Liver (tissue), 9 donors: ENCODE results near the gene TNFAIP8L2. TPM values are rescaled to one million over a fixed set of nuclear protein-coding genes. Genes with fewer than 3 reads are reported as not detected.
A peak's percentile ranks its signal among the peaks of the same experiment; 100 is the strongest.

Experiments
- DNase-seq: peaks from one replicate; pipeline ENCODE4 v3.0.0-alpha.2; 2017; ENCODE audit warnings: low spot score
- H3K27ac ChIP-seq, 2 donors: one replicate each; pipeline ENCODE4 v1.7.0; 2013; ENCODE audit warnings: inconsistent platforms in 2 of 2, low read length in 2 of 2, control low read depth in 1 of 2, low read depth in 1 of 2, mild to moderate bottlenecking in 1 of 2
- H3K27me3 ChIP-seq, 4 donors: one replicate each; pipeline versions ENCODE4 v1.6.1 to v1.7.0; 2013; ENCODE audit warnings: low read length in 3 of 4, inconsistent platforms in 1 of 4, mild to moderate bottlenecking in 1 of 4, moderate library complexity in 1 of 4; ENCODE audit not compliant: control insufficient read depth in 4 of 4, insufficient read depth in 4 of 4
- H3K36me3 ChIP-seq, 4 donors: one replicate each; pipeline versions ENCODE4 v1.6.1 to v1.7.0; 2013; ENCODE audit warnings: low read length in 3 of 4, mild to moderate bottlenecking in 3 of 4, low read depth in 1 of 4, moderate library complexity in 1 of 4; ENCODE audit not compliant: control insufficient read depth in 4 of 4, insufficient read depth in 3 of 4
- H3K4me1 ChIP-seq, 4 donors: one replicate each; pipeline versions ENCODE4 v1.6.1 to v1.7.0; 2013; ENCODE audit warnings: low read length in 3 of 4, mild to moderate bottlenecking in 3 of 4, moderate library complexity in 1 of 4; ENCODE audit not compliant: control insufficient read depth in 4 of 4, insufficient read depth in 4 of 4
- H3K4me3 ChIP-seq, 3 donors: one replicate each; pipeline versions ENCODE4 v1.6.1 to v1.7.0; 2013; ENCODE audit warnings: low read length in 3 of 3, control low read depth in 1 of 3, low read depth in 1 of 3, mild to moderate bottlenecking in 1 of 3
- H3K9ac ChIP-seq, 2 donors: one replicate each; pipeline ENCODE4 v1.7.0; 2013; ENCODE audit warnings: low read length in 2 of 2, mild to moderate bottlenecking in 2 of 2, moderate library complexity in 2 of 2, control low read depth in 1 of 2, low read depth in 1 of 2
- H3K9me3 ChIP-seq, 4 donors: one replicate each; pipeline versions ENCODE4 v1.6.1 to v1.7.0; 2013; ENCODE audit warnings: low read length in 3 of 4; ENCODE audit not compliant: control insufficient read depth in 4 of 4
- EGR1 ChIP-seq, 2 donors: IDR thresholded peaks; 2 replicates each; pipeline ENCODE4 v1.6.1; 2016 to 2018; ENCODE audit warnings: antibody characterized with exemption in 2 of 2, low read depth in 2 of 2
- FOXA1 ChIP-seq: IDR thresholded peaks from 2 replicates; pipeline ENCODE4 v1.6.1; 2016; ENCODE audit warnings: antibody characterized with exemption
- FOXA2 ChIP-seq: IDR thresholded peaks from 2 replicates; pipeline ENCODE4 v1.6.1; 2016; ENCODE audit warnings: antibody characterized with exemption
- GABPA ChIP-seq, 2 donors: IDR thresholded peaks in 1 of 2; conservative IDR thresholded peaks in 1 of 2; 2 replicates each; pipeline ENCODE4 v1.6.1; 2016; ENCODE audit warnings: antibody characterized with exemption in 2 of 2, mild to moderate bottlenecking in 1 of 2, moderate library complexity in 1 of 2
- HNF4A ChIP-seq, 2 donors: conservative IDR thresholded peaks; 2 replicates each; pipeline ENCODE4 v1.6.1; 2016; ENCODE audit warnings: antibody characterized with exemption in 2 of 2, mild to moderate bottlenecking in 2 of 2
- HNF4G ChIP-seq: IDR thresholded peaks from 2 replicates; pipeline ENCODE4 v1.6.1; 2016; ENCODE audit warnings: antibody characterized with exemption
- JUND ChIP-seq, 2 donors: IDR thresholded peaks; 2 replicates each; pipeline ENCODE4 v1.6.1; 2016; ENCODE audit warnings: antibody characterized with exemption in 2 of 2
- NR2F2 ChIP-seq: IDR thresholded peaks from 2 replicates; pipeline ENCODE4 v1.6.1; 2016; ENCODE audit warnings: antibody characterized with exemption
- RAD21 ChIP-seq, 2 donors: IDR thresholded peaks; 2 replicates each; pipeline ENCODE4 v1.6.1; 2016; ENCODE audit warnings: antibody characterized with exemption in 2 of 2, mild to moderate bottlenecking in 2 of 2
- SP1 ChIP-seq: IDR thresholded peaks from 2 replicates; pipeline ENCODE4 v1.6.1; 2018; ENCODE audit warnings: antibody characterized with exemption, mild to moderate bottlenecking
- TAF1 ChIP-seq: conservative IDR thresholded peaks from 2 replicates; pipeline ENCODE4 v1.6.1; 2016; ENCODE audit warnings: antibody characterized with exemption, mild to moderate bottlenecking
- YY1 ChIP-seq: IDR thresholded peaks from 2 replicates; pipeline ENCODE4 v1.6.1; 2016; ENCODE audit warnings: antibody characterized with exemption, mild to moderate bottlenecking
- WGBS: extraction: QIAGEN DNeasy Blood & Tissue Kit; methylation state at CpG from one replicate; pipeline ENCODE4 v1.1.7; 2013; 5-methylcytosine and 5-hydroxymethylcytosine counted together
- polyA plus RNA-seq, 2 donors: library from polyadenylated mRNA; stranded (reverse) in 1 of 2; unstranded in 1 of 2; fragments of 200-250 nt in 1 of 2; fragments of >200 nt in 1 of 2; fragmentation: Nextera tagmentation in 1 of 2; extraction: Ambion mirVana in 1 of 2; gene quantifications; one replicate each; pipeline versions ENCODE4 v1.2.1 to v1.2.3, GENCODE V29; 2013 to 2015
- total RNA-seq, 2 donors: library from RNA; depleted of rRNA; stranded (reverse); fragments of >200 nt; gene quantifications; one replicate each; pipeline ENCODE4 v1.2.3, GENCODE V29; 2014
- TF ChIP-seq, protein P1 (sequence below): IDR thresholded peaks from 2 replicates; pipeline ENCODE4 v1.6.1; 2016; ENCODE audit warnings: antibody characterized with exemption, mild to moderate bottlenecking
- TF ChIP-seq, protein P2 (sequence below): IDR thresholded peaks from 2 replicates; pipeline ENCODE4 v1.6.1; 2016; ENCODE audit warnings: antibody characterized with exemption
- TF ChIP-seq, protein P3 (sequence below): fragments of 150-350 bp; IDR thresholded peaks from 2 replicates; pipeline ENCODE4 v1.5.1; 2017; ENCODE audit warnings: improper control_type of control experiment, low read depth, low read length; ENCODE audit not compliant: missing input control
- TF ChIP-seq, protein P4 (sequence below): IDR thresholded peaks from 2 replicates; pipeline ENCODE4 v1.6.1; 2016; ENCODE audit warnings: antibody characterized with exemption
- TF ChIP-seq, protein P5 (sequence below): IDR thresholded peaks from 2 replicates; pipeline ENCODE4 v1.6.1; 2016; ENCODE audit warnings: antibody characterized with exemption
- donor health status: healthy.
- donor health status: healthy.
- donor health status: healthy.
- donor health status: healthy.
- donor health status: healthy.

Gene TNFAIP8L2
- total and polyA plus RNA-seq, 4 donors = 2.9 to 8.7 (median 4.1) TPM

DNA sequence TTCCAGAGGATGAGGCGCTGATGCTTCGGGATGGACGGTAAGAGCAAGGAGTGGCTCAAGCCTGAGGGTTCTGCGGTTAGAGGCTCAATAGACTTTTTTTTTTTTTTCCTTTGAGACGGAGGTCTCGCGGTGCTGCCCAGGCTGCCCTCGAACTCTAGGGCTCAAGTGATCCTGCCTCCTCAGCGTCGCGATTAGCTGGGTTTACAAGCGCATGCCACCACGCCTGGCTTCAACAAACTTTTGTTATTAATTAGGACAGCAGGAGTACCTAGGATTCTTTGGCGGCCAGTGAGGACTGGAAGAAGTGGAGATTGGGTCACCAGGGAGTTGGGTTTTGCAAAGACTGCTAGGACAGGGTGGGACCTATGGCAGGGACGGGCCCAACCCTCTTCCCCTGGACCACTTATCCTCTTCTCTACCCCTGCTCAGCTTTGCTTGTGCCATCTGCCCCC, 10.1 kb downstream of the TNFAIP8L2 start:
- no peaks in the 10 kb centered on the region for H3K27me3 ChIP-seq
- peaks cover 0 to 22% (median 3%) of the 10 kb centered on the region in 4 donors for H3K36me3 ChIP-seq
- H3K4me1 ChIP-seq = peaks cover 3 to 31% (median 22%) of the 10 kb centered on the region in 4 donors
- 7% methylated on average over 15 of the region's 15 CpGs for WGBS
- TF ChIP-seq RAD21 (IDR thresholded peaks at IDR 0.05) (no peak), GABPA (IDR thresholded peaks at IDR 0.05 in 1 of 2, conservative IDR thresholded peaks at IDR 0.05 in 1 of 2) (no peak), NR2F2 (no peak), JUND (IDR thresholded peaks at IDR 0.05) (no peak), FOXA2 (no peak), HNF4A (conservative IDR thresholded peaks at IDR 0.05) (no peak), FOXA1 (no peak), EGR1 (IDR thresholded peaks at IDR 0.05; ENCODE audit: low read depth in 2 of 2) (no peak), YY1 (no peak), HNF4G (no peak), TAF1 (no peak), SP1 (no peak)
- TF ChIP-seq, protein P1, sequence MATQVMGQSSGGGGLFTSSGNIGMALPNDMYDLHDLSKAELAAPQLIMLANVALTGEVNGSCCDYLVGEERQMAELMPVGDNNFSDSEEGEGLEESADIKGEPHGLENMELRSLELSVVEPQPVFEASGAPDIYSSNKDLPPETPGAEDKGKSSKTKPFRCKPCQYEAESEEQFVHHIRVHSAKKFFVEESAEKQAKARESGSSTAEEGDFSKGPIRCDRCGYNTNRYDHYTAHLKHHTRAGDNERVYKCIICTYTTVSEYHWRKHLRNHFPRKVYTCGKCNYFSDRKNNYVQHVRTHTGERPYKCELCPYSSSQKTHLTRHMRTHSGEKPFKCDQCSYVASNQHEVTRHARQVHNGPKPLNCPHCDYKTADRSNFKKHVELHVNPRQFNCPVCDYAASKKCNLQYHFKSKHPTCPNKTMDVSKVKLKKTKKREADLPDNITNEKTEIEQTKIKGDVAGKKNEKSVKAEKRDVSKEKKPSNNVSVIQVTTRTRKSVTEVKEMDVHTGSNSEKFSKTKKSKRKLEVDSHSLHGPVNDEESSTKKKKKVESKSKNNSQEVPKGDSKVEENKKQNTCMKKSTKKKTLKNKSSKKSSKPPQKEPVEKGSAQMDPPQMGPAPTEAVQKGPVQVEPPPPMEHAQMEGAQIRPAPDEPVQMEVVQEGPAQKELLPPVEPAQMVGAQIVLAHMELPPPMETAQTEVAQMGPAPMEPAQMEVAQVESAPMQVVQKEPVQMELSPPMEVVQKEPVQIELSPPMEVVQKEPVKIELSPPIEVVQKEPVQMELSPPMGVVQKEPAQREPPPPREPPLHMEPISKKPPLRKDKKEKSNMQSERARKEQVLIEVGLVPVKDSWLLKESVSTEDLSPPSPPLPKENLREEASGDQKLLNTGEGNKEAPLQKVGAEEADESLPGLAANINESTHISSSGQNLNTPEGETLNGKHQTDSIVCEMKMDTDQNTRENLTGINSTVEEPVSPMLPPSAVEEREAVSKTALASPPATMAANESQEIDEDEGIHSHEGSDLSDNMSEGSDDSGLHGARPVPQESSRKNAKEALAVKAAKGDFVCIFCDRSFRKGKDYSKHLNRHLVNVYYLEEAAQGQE = no peak
- TF ChIP-seq, protein P2, sequence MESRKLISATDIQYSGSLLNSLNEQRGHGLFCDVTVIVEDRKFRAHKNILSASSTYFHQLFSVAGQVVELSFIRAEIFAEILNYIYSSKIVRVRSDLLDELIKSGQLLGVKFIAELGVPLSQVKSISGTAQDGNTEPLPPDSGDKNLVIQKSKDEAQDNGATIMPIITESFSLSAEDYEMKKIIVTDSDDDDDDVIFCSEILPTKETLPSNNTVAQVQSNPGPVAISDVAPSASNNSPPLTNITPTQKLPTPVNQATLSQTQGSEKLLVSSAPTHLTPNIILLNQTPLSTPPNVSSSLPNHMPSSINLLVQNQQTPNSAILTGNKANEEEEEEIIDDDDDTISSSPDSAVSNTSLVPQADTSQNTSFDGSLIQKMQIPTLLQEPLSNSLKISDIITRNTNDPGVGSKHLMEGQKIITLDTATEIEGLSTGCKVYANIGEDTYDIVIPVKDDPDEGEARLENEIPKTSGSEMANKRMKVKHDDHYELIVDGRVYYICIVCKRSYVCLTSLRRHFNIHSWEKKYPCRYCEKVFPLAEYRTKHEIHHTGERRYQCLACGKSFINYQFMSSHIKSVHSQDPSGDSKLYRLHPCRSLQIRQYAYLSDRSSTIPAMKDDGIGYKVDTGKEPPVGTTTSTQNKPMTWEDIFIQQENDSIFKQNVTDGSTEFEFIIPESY = no peak
- TF ChIP-seq, protein P3, sequence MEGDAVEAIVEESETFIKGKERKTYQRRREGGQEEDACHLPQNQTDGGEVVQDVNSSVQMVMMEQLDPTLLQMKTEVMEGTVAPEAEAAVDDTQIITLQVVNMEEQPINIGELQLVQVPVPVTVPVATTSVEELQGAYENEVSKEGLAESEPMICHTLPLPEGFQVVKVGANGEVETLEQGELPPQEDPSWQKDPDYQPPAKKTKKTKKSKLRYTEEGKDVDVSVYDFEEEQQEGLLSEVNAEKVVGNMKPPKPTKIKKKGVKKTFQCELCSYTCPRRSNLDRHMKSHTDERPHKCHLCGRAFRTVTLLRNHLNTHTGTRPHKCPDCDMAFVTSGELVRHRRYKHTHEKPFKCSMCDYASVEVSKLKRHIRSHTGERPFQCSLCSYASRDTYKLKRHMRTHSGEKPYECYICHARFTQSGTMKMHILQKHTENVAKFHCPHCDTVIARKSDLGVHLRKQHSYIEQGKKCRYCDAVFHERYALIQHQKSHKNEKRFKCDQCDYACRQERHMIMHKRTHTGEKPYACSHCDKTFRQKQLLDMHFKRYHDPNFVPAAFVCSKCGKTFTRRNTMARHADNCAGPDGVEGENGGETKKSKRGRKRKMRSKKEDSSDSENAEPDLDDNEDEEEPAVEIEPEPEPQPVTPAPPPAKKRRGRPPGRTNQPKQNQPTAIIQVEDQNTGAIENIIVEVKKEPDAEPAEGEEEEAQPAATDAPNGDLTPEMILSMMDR = no peak
- TF ChIP-seq, protein P4, sequence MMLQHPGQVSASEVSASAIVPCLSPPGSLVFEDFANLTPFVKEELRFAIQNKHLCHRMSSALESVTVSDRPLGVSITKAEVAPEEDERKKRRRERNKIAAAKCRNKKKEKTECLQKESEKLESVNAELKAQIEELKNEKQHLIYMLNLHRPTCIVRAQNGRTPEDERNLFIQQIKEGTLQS = no peak
- TF ChIP-seq, protein P5, sequence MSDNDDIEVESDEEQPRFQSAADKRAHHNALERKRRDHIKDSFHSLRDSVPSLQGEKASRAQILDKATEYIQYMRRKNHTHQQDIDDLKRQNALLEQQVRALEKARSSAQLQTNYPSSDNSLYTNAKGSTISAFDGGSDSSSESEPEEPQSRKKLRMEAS = no peak
- peak overlapping the region; percentile 56 to 99 (median 88) for H3K4me3 ChIP-seq
- no peak for DNase-seq
- H3K27ac ChIP-seq = peak overlapping the region in 1 of 2 donors; percentile 74
- H3K9me3 ChIP-seq = no peaks in the 10 kb centered on the region
- H3K9ac ChIP-seq = peak overlapping the region; percentile 70 to 90
